SK-N-SH treated with all-trans-retinoic acid at 6 μM for 48 hours (cell line): Measurements from ENCODE around the gene SEC62.

Experiments used
- ATAC-seq: fragments of 200-7000 bp; cut with Tn5 transposase; 3 replicates; pipeline ENCODE4 v1.9.1; 2020; ENCODE audit warnings: mild to moderate bottlenecking, moderate library complexity
- ARNTL ChIP-seq: fragments of 450-650 bp; formaldehyde crosslinking; IDR thresholded peaks from 2 replicates; pipeline ENCODE4 v1.5.0; 2020; ENCODE audit warnings: low read depth, mild to moderate bottlenecking, moderate library complexity, borderline replicate concordance
- BACH2 ChIP-seq: fragments of 250-450 bp; sonication (Bioruptor Pico); IDR thresholded peaks from 2 replicates; pipeline ENCODE4 v1.9.0; 2021; ENCODE audit warnings: mild to moderate bottlenecking, borderline replicate concordance
- CSDC2 ChIP-seq: fragments of 250-450 bp; sonication (Bioruptor Pico); IDR thresholded peaks from 2 replicates; pipeline ENCODE4 v1.5.0; 2020; ENCODE audit warnings: mild to moderate bottlenecking, moderate library complexity
- ESRRG ChIP-seq: fragments of 250-450 bp; sonication (Bioruptor Pico); IDR thresholded peaks from 2 replicates; pipeline ENCODE4 v1.6.1; 2021; ENCODE audit warnings: mild to moderate bottlenecking
- GLIS3 ChIP-seq: fragments of 250-450 bp; sonication (Bioruptor Pico); IDR thresholded peaks from 2 replicates; pipeline ENCODE4 v1.5.0; 2020; ENCODE audit warnings: mild to moderate bottlenecking, moderate library complexity
- OSR1 ChIP-seq: fragments of 250-450 bp; sonication (Bioruptor Pico); IDR thresholded peaks from 2 replicates; pipeline ENCODE4 v1.8.0; 2022; ENCODE audit warnings: moderate library complexity, mild to moderate bottlenecking, inconsistent platforms
- PATZ1 ChIP-seq: fragments of 250-450 bp; sonication (Bioruptor Pico); IDR thresholded peaks from 2 replicates; pipeline ENCODE4 v1.8.0; 2020; ENCODE audit warnings: mild to moderate bottlenecking, moderate library complexity, borderline replicate concordance
- POU6F1 ChIP-seq: fragments of 250-450 bp; sonication (Bioruptor Pico); IDR thresholded peaks from 2 replicates; pipeline ENCODE4 v1.8.0; 2021; ENCODE audit warnings: low read depth, mild to moderate bottlenecking, moderate library complexity, borderline replicate concordance
- PPARA ChIP-seq: fragments of 250-450 bp; sonication (Bioruptor Pico); IDR thresholded peaks from 2 replicates; pipeline ENCODE4 v1.5.0; 2020; ENCODE audit warnings: mild to moderate bottlenecking, borderline replicate concordance
- RARB ChIP-seq: fragments of 250-450 bp; sonication (Bioruptor Pico); IDR thresholded peaks from 2 replicates; pipeline ENCODE4 v1.8.0; 2021; ENCODE audit warnings: mild to moderate bottlenecking, moderate library complexity
- SNAI2 ChIP-seq: fragments of 250-450 bp; sonication (Bioruptor Pico); IDR thresholded peaks from 2 replicates; pipeline ENCODE4 v1.5.0; 2020; ENCODE audit warnings: mild to moderate bottlenecking, moderate library complexity
- TCF4 ChIP-seq: fragments of 250-450 bp; sonication (Bioruptor Pico); IDR thresholded peaks from 2 replicates; pipeline ENCODE4 v1.8.0; 2021; ENCODE audit warnings: mild to moderate bottlenecking, moderate library complexity, borderline replicate concordance
- TOX ChIP-seq: fragments of 250-450 bp; sonication (Bioruptor Pico); IDR thresholded peaks from 2 replicates; pipeline ENCODE4 v1.8.0; 2021; ENCODE audit warnings: mild to moderate bottlenecking, moderate library complexity, borderline replicate concordance
- ZFP30 ChIP-seq: fragments of 450-650 bp; formaldehyde crosslinking; IDR thresholded peaks from 2 replicates; pipeline ENCODE4 v1.5.0; 2022; ENCODE audit warnings: mild to moderate bottlenecking, moderate library complexity
- ZNF70 ChIP-seq: fragments of 450-650 bp; formaldehyde crosslinking; IDR thresholded peaks from 2 replicates; pipeline ENCODE4 v1.5.0; 2020; ENCODE audit warnings: mild to moderate bottlenecking, moderate library complexity
- ZNF8 ChIP-seq: fragments of 450-650 bp; formaldehyde crosslinking; IDR thresholded peaks from 2 replicates; pipeline ENCODE4 v1.5.0; 2020; ENCODE audit warnings: mild to moderate bottlenecking, moderate library complexity
- TF ChIP-seq, protein P1 (sequence below): fragments of 250-450 bp; sonication (Bioruptor Pico); IDR thresholded peaks from 2 replicates; pipeline ENCODE4 v1.5.1; 2021; ENCODE audit warnings: mild to moderate bottlenecking, moderate library complexity
- TF ChIP-seq, protein P2 (sequence below): fragments of 250-450 bp; sonication (Bioruptor Pico); IDR thresholded peaks from 2 replicates; pipeline ENCODE4 v1.5.0; 2020; ENCODE audit warnings: mild to moderate bottlenecking, moderate library complexity
- TF ChIP-seq, protein P3 (sequence below): fragments of 250-450 bp; sonication (Bioruptor Pico); IDR thresholded peaks from 2 replicates; pipeline ENCODE4 v1.5.1; 2020; ENCODE audit warnings: low read depth, mild to moderate bottlenecking, moderate library complexity

The SEC62 gene

DNA sequence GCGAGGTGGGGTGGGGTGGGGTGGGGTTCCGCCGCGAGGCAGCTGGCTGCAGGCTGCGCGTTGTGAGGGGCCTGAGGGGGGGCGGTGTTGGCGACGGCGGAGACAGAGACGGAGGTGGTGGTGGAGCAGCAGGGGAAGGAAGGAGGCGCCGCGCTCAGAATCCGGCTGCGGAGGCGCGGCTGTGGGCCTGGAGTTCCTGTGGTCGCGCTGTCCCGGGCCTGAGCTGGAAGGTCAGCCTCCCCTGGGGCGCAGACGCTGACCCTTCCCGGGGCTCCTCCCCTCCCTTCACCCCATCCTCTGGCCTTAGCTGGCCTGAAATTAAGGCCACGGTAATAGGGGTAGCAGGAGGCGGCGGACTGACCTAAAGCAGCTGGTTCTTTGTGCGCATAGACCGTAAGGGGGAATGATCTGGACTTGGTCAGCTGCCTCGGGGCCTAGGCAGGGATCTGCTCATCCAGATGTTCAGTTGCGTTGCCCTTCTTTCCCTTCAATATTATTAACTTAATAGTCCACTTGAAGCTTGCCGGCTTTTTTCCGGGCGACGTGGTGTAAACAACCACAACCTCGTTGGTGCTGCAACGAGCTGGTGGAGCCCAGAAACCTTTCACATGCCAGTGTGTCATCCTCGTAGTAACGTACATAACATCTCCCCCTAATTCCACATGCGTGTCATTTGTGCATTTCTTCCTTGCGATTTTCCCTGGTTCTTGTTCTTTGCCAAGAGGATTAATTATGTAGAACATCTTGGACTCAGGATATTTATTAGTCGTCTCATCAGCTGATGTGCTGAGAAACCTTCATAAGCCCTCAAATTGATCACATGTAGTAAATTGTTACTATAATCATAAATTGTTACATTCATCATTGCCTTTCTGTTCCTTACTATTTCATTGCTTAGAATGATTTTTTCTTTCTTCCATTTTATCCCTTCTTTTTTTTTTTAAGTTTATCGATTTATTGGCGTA lies 626 bp downstream of the SEC62 start:
- ATAC-seq: peak; percentile 81

GRCh38 chr3:169968224-169968885 lies 1.7 kb downstream of the SEC62 start:
- TF ChIP-seq ARNTL (CRISPR knock-in tag) (no peak), SNAI2 (CRISPR knock-in tag) (no peak), TOX (CRISPR knock-in tag) (no peak), ZNF70 (no peak), ESRRG (CRISPR knock-in tag) (no peak)
- TF ChIP-seq, protein P1, sequence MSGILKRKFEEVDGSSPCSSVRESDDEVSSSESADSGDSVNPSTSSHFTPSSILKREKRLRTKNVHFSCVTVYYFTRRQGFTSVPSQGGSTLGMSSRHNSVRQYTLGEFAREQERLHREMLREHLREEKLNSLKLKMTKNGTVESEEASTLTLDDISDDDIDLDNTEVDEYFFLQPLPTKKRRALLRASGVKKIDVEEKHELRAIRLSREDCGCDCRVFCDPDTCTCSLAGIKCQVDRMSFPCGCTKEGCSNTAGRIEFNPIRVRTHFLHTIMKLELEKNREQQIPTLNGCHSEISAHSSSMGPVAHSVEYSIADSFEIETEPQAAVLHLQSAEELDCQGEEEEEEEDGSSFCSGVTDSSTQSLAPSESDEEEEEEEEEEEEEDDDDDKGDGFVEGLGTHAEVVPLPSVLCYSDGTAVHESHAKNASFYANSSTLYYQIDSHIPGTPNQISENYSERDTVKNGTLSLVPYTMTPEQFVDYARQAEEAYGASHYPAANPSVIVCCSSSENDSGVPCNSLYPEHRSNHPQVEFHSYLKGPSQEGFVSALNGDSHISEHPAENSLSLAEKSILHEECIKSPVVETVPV (CRISPR knock-in tag): no peak
- TF ChIP-seq, protein P2, sequence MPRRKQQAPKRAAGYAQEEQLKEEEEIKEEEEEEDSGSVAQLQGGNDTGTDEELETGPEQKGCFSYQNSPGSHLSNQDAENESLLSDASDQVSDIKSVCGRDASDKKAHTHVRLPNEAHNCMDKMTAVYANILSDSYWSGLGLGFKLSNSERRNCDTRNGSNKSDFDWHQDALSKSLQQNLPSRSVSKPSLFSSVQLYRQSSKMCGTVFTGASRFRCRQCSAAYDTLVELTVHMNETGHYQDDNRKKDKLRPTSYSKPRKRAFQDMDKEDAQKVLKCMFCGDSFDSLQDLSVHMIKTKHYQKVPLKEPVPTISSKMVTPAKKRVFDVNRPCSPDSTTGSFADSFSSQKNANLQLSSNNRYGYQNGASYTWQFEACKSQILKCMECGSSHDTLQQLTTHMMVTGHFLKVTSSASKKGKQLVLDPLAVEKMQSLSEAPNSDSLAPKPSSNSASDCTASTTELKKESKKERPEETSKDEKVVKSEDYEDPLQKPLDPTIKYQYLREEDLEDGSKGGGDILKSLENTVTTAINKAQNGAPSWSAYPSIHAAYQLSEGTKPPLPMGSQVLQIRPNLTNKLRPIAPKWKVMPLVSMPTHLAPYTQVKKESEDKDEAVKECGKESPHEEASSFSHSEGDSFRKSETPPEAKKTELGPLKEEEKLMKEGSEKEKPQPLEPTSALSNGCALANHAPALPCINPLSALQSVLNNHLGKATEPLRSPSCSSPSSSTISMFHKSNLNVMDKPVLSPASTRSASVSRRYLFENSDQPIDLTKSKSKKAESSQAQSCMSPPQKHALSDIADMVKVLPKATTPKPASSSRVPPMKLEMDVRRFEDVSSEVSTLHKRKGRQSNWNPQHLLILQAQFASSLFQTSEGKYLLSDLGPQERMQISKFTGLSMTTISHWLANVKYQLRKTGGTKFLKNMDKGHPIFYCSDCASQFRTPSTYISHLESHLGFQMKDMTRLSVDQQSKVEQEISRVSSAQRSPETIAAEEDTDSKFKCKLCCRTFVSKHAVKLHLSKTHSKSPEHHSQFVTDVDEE: no peak
- TF ChIP-seq, protein P3, sequence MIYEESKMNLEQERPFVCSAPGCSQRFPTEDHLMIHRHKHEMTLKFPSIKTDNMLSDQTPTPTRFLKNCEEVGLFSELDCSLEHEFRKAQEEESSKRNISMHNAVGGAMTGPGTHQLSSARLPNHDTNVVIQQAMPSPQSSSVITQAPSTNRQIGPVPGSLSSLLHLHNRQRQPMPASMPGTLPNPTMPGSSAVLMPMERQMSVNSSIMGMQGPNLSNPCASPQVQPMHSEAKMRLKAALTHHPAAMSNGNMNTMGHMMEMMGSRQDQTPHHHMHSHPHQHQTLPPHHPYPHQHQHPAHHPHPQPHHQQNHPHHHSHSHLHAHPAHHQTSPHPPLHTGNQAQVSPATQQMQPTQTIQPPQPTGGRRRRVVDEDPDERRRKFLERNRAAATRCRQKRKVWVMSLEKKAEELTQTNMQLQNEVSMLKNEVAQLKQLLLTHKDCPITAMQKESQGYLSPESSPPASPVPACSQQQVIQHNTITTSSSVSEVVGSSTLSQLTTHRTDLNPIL: no peak

More for the DNA sequence above, 626 bp downstream of the SEC62 start:
- TF ChIP-seq CSDC2 (CRISPR knock-in tag) (no peak), PPARA (CRISPR knock-in tag) (no peak), OSR1 (CRISPR knock-in tag) (no peak), SNAI2 (CRISPR knock-in tag) (no peak), ARNTL (CRISPR knock-in tag) (no peak), ZFP30 (CRISPR knock-in tag) (no peak), POU6F1 (CRISPR knock-in tag) (no peak), TCF4 (CRISPR knock-in tag) (no peak)
- TF ChIP-seq, protein P3: no peak

DNA sequence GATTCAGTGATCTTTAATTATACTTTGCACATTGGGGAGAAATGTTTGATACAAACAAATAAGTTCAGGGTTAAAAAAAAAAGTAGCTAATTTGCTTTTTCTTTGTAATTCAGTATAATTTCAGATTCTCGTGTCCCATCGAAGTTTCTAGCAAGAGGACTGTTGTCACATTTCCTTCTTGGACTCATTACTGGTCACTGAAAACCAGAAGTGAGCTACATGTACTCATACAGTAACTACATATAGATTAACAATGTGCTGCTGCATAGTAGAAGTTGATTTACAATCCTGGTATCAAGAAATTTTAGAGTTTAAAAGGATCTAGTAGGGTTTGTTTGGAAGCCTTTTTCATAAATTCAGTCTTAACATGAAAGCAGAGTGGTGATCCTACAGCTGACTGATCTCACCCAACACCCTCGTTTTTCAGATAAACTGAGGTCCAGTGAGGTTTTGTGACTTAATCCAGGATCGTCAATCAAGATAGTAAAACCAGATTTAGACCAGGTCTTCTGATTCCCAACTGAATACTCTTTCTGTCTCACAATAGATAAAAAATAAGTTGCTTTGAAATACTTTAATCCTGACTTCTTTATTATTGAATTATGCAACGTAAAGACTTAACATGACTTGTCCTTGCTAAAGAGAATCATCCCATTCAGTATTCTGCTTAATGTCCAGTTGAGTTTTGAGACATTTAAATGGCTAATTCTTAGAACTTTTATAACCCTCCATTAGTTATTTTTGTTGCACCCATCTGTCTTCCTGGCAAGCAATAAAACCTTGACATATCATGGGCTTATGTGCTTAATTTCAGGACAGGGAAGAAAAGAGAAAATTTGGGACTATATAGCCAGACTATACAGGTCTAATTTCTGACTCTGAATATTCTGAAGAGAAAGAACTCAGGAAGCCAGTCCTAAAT lies 2.8 kb downstream of the SEC62 start:
- ATAC-seq: no peak
- TF ChIP-seq ZNF8 (CRISPR knock-in tag) (no peak), BACH2 (CRISPR knock-in tag) (no peak), TCF4 (CRISPR knock-in tag) (no peak), PPARA (CRISPR knock-in tag) (no peak), TOX (CRISPR knock-in tag) (no peak), PATZ1 (CRISPR knock-in tag) (no peak), ESRRG (CRISPR knock-in tag) (no peak), RARB (CRISPR knock-in tag) (no peak), OSR1 (CRISPR knock-in tag) (no peak), SNAI2 (CRISPR knock-in tag) (no peak), POU6F1 (CRISPR knock-in tag) (no peak), ZFP30 (CRISPR knock-in tag) (no peak), GLIS3 (CRISPR knock-in tag) (no peak)

More at GRCh38 chr3:169968224-169968885, 1.7 kb downstream of the SEC62 start:
- ATAC-seq: no peak
